HG03432 (cell line): ENCODE data around the gene LCNL1.

Experiments
- ATAC-seq: cut with Tn5 transposase; IDR thresholded peaks from one replicate; pipeline ENCODE4 v1.9.1; 2021; ENCODE audit warnings: mild to moderate bottlenecking, moderate library complexity; ENCODE audit not compliant: unreplicated experiment

The LCNL1 gene

DNA sequence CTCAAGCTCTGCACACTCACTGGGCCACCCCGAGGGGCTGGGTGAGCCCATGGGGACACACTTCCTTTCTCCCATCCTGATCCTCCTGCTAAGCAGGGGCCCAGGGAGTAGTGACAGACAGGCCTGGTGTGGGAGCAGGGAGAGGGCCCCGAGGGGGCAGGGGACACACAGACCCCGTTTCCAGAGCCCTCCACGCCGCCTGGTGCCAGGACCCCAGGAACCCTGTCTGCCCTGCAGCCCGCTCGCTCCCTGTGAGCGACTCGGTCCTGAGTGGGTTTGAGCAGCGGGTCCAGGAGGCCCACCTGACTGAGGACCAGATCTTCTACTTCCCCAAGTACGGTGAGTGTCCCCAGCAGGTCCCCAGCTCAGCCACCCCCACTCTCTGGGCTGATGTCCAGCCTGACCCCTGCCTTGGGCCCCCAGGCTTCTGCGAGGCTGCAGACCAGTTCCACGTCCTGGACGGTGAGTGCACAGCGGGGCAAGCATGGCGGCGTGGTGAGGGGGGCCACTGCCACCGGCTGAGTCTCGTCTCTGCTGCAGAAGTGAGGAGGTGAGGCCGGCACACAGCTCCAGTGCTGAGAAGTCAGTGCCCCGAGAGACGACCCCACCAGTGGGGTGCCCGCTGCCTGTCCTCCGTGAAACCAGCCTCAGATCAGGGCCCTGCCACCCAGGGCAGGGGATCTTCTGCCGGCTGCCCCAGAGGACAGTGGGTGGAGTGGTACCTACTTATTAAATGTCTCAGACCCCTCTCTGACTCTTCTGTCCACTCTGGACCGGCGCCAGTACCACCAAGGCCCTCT is 36.4 kb upstream of the LCNL1 start:
- no peak for ATAC-seq

DNA sequence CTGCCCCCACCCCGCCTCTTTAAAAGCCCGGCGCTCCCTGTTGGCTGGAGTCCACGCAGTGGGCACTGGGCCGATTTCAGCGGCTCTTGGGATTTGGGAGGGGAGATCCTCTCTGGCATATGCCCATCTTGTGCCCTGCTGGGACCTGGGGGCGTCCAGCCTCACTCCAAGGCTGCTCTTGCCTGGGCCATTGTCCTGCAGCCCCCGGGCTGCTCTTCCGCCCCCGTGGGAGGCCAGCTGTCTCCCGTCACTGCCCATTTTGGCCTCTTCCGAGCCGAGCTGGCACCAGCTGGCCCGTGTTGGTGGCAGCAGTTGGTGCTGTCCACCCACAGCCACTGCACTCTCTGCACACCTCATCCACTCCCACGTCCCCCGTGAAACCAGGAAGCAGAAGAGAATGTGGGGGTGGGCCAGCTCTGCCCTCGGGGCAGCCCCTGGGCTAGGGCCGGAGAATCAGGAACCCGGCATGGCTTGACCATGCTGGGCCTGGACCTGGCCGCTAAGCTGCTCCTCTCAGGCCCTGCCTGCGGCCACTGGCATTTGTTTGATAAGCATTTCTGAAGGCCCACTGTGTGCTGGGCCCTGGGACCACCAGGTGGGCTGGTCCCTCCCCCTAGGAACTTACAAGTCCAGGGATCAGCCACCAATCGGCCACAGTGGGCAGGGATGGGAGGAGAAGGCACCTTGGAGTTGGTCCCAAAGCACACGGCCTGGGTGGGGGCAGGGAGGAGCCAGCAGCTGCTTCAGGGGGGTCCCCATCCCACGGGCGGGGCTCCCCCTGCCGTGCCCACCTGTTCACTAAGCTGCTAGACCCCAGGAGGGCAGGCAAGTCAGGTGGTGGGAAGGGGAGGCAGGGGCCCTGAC is 35.5 kb upstream of the LCNL1 start:
- no peak for ATAC-seq

DNA sequence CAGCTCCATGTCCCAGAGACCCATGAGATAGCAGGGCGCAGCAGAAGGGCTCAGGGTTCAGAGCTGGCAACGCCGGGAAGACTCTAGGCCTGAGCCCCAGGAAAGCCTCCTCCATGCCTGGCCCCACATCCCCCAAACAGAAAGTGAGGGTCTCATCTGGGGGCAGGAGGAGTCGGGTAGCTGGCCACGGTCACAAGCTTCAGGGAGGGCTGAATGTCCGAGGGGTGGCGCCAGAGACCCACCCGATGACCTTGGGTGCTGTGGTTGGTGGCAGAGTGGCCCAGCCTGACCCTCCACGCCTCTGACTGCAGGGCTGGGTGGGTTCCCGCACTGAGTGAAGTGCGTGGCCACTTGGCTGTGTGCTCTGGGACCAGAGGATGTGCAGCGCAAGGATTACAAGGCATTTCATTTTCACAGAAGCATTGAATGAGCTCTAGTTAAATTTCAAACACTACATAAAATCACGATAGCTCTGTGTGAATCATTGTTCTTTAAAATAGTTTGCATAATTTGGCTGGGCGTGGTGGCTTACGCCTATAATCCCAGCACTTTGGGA is 34.8 kb upstream of the LCNL1 start:
- no peak for ATAC-seq

DNA sequence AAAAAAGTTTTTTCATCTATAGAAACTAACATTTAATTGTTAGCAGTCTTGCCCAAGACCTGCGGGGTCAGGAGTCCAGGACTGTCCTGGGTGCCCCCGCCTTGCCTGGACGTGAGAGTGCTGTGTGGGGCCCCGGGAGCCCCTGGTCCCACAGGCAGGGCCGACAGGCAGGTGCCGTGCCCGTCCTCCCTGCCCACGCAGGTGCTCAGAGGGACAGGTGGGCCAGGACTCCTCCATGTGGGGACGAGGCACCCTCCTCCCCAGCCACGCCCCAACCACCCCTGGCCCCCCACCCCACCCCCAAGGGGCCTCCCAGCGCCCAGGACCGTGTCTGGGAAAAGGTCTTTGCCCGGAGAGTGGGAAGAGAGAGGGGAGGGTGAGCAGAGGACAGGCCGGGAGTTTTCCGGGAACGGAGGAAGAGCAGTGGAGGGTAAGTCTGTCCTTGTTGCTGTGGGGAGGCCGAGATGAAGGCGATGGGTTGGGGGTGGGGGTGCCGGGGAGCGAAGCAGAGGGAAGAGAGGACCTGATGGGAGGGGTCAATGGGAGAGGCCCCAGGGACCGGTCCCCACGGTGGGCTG is 33.5 kb upstream of the LCNL1 start:
- no peak for ATAC-seq

DNA sequence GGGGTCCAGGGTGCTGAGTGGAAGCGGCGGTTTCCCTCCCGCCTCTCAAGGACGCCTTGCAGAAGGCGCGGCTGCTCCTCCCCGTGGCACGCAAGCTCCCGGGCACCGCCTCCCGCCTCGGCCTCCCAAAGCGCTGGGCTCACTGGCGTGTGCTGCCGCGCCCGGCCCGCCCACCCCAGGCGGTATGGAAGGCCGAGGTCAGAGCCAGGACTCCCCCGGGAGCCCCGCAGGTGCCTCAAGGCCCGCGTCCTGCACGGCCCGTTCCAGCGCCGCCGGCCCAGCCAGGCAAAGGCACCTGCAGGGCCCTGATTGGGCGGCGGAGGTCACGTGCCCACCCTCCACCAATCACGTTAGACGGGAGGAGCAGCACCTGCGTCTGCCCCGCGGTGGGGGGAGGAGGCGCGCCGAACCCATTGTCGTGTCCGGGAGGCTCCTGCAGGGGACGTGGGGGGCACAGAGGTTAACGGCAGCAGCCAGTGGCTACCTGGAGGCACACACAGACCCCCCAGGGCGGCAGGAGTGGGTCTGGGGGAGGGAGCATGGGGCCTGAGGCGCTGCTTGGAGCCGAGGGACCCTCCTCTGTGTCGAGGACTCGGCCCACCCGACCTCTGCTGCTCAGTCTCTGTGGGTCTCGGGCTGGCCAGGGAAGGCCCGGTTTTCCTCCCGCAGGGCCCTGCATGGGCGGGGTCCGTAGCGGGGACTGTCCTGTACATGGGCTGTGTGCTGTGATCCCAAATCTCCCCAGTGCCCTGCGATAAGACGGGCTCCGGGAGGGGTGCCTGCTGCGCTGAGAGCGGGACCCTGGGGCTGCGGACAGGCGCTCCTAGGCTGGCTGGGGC is 32.8 kb upstream of the LCNL1 start:
- ATAC-seq = peak; percentile 81

DNA sequence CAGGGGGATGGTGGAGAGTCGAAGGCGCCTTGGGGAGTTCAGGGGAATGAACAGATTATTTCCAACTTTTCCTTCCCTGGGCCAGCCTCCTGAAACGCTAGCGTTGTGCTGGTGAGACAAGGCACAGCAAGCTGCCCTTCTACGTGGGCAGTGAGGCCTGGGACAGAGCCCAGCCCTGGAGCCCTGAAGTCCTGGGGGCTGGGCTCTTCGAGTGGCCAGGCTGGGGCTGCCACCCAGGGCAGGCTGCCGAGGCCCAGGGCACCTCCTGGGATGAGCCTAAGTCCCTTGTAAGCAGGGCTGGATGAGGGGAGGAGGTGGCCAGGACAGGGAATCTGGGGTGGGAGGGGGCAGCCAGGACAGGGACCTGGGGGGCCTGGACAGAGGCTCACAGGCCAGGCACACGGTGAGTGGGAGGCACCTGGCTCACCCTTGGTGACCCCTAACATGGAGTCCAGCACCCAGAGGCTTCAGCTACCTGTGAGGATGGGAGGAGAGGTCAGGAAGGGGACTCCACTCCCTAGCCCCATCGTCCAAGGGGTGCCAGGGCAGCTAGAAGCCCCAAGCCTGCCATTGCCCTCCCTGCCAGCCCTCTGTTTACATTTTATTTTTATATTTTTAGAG is 32.0 kb upstream of the LCNL1 start:
- ATAC-seq = no peak

DNA sequence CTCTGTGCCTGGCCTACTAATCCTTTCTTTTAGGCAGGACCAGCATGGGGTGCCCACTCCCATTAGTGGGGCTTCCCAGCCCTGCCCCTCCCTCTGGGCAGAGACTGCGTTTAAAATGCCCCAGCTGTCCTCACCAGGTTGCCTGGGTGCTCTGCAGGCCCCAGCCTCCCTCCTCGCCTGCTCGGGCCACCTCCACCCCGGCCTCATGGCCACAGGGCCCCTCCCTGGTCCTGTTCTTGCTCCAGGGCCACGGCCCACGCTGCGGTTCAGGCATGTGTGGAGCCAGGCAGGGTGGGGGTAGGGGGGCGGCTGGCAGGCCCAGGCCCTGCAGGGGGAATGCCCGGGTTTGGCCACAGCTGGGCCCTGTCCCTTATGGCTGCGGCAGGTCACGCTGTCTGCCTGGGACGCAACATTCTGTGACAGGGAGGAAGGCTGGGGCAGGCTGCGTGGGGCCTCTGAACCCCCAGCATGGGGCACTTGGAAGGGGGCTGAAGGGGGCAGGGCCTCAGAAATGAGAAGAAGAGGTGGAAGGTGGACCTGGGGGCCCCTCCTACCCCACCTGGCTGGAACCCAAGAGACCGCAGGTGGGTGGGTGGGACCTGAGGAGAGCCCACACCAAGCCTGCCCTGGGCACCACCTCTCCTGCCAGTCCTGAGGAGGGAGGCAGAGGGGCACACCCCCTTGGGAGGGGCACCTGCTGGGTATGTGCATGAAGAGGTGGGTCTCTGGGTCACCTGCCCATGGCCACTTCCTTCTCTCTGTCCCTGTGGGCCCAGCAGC is 31.1 kb upstream of the LCNL1 start, which contains the start of gene LCN12:
Gene LCN12 (plus strand): TSS at position 733 of the 780 bp plus-strand sequence. CDS start 55 bp downstream, outside the sequence.
- no peak for ATAC-seq

DNA sequence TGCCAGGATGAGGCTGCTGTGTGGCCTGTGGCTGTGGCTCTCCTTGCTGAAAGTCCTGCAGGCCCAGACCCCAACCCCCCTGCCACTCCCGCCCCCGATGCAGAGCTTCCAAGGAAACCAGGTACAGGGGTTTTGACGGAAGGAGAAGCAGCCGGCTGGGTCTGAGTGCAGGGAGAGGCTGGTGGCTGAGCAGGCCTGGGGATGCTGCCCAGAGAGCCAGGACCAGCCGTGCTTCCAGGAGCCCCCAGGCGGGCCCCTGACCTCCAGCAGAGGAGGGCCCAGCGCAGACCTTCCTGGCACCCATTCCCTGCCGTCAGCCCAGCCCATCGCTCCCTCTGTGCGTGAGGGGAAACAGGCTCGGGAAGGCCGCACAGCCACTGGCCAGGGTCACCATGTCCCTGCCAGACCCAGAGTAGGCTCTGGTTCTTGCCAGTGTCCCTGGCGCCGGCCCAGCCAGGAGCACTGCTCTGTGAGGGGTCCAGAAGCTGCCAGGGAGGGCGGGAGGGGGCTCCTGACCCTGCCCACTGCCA is 30.4 kb upstream of the LCNL1 start:
- ATAC-seq = no peak

DNA sequence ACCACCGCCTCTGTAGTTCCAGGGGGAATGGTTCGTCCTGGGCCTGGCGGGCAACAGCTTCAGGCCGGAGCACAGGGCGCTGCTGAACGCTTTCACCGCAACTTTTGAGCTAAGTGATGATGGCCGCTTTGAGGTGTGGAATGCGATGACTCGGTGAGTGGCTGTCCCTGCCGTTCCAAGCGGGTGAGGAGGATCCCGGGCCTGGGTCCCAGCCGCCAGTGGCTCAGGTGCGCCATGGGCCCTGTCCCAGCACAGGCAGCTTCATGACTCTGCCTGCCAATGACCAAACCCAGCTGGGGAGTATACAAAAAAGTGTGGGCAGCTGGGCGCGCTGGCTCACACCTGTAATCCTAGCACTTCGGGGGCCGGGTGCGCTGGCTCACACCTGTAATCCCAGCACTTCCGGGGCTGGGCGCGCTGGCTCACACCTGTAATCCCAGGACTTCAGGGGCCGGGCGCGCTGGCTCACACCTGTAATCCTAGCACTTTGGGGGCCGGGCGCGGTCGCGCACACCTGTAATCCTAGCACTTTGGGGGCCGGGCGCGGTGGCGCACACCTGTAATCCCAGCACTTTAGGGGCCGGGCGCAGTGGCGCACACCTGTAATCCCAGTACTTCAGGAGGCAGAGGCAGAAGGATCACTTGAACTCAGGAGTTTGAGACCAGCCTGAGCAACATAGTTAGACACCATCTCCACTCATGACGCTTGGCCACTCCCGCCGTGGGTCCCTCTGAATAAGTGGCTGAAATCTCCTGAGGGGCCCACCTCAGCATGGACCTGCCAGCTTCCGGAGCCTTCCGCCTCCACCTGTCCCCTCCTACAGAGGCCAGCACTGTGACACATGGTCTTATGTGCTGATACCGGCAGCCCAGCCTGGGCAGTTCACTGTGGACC is 29.7 kb upstream of the LCNL1 start:
- no peak for ATAC-seq

DNA sequence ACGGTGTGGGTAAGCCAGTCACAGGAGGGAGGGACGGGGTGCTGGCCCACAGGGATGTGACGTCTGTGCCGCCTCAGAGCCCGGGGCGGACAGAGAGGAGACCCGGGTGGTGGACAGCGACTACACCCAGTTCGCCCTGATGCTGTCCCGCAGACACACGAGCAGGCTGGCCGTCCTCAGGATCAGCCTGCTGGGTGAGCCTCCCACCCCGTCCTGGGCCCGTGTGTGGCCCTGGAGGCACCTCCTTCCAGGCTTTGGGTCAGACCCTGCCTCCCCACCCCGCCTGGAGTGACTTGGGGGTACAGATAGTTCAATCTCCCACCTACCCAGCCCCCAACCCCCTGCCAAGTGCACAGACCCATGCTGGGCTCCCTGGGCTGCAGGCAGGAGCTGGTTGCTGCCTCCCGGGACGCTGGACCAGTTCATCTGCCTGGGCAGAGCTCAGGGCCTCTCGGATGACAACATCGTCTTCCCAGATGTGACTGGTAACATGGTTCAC is 29.0 kb upstream of the LCNL1 start:
- ATAC-seq = no peak

DNA sequence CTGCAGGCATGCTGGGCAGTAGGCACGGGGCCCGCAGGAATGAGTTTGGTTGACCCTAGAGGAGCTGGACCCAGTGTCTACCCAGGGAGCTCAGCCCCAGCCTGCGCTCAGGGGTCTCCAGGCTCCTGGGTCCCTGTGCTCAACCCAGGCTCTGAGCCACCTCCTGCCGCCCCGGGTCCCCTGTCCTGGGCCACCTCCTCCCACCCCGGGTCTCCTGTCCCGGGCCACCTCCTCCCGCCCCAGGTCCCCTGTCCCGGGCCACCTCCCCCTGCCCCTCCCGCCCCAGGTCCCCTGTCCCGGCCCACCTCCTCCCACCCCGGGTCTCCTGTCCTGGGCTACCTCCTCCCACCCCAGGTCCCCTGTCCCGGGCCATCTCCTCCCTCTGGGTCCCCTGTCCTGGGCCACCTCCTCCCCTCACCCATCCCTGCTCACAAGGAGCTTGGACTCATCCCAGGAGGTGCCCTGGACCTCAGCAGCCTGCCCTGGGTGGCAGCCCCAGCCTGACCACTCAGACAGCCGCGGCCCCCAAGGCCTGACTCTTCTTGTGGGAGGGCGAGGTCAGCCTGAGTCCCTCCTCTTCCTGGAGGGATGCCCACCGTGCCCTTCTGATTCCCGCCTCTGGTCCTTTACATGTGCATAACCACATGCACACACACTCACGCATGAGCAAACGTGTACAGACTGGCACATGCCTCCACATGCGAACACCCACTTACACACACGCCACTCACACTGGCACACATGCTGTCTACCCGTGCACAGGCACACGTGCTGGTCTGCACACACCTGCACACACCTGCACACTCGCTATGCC is 28.3 kb upstream of the LCNL1 start:
- no peak for ATAC-seq

DNA sequence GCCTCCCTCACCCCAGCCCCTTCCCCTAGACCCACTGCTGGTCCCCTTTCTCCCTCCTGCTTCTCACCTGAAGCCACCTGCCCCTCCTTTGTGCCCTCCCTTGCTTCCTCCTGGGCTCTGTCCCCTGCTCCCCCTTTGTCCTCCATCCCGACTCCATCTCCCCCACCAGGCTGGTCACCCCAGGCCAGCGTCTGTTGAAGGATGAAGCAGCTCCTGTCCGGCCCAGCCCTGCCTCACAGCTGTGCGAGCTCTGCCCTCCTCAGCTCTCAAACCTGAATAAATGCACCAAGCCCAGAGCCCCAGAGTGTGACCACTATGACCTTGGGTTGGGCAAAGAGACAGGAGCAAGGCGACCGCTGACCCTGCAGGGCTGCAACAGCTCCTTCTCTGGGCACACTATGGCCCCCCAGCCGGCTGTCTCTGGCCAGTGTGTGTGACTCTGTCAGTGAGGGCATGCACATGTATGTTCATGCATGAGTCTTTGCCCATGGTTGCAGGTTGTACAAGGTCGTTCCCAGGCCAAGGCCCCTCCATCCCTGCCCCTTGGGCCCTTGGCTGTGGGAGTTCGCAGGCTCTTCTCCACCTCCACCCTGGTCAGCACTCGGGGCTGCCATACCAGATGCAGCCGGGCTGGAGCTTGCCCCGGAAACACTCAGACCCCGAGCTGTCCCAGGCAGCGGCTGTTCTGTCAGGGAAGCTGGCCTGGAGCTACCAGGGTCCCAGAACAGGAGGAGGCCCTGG is 27.4 kb upstream of the LCNL1 start:
- no peak for ATAC-seq

DNA sequence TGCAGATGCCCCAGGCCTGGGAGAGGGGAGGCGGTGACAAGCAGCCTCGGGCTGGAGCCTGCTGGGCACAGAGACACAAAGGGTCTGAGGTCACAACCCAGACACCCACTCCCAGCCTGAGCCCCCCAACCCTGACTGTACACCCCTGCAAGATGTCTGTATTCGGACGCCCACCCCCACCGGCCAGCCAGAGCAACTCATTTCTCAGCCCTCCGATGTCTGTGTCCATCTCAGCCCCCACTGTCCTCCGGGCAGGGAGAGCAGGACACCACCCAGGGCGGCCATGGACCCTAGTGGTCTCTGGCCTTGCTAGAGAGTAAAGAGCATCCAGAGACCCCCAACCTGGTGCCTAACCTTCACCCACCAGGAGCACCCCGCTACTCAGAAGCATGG is 26.9 kb upstream of the LCNL1 start:
- ATAC-seq = no peak

DNA sequence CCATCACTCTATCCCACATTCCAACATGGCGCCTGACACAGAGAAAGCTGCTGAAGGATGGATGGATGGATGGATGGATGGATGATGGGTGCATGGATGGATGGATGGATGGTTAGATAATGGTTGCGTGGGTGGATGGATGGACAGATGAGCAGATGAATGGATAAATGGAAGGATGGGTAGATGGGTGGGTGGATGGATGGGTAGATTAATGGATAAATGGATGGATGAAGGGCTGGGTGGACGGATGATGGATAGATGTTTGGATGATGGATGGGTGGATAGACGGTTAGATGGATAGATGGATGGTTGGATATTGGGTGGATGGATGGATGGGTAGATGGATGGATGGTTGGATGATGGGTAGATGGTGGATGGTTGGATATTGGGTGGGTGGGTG is 26.2 kb upstream of the LCNL1 start:
- no peak for ATAC-seq

DNA sequence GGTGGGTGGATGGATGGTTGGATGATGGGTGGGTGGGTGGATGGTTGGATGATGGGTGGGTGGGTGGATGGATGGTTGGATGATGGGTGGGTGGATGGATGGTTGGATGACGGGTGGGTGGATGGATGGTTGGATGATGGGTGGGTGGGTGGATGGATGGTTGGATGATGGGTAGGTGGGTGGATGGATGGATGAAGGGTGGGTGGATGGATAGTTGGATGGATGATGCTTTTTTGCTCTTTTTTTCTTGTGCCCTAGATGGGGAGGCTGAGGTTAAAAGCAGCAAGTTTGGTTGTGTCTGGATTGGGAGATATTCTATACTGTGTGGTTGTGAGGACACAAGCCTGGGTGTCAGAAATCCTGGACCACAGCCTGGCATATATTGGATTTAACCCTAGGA is 25.3 kb upstream of the LCNL1 start:
- no peak for ATAC-seq

DNA sequence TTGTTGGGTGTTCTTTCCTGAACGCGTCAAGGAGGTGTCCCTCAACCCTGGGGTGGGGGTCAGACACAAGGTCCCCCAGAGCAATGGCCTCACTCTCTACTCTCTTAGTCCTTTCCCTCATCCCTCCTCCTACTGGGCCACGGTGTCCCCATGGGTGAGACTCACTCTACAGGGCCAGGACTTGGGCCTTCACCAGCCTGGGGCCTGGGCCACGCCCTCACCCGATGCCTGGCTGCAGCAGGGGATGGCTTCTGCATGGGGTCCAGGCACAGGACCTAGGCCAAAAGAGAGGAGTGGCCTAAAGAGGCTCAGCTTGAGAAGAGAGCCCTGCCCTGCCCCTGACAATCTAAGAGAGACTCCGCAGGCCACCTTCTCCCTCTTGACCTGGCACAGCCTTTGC is 24.9 kb upstream of the LCNL1 start:
- no peak for ATAC-seq
